GM21786 (cell line): ENCODE data around the gene UBE2D2.
"Not testable (repeated sequence)": the region's sequence is repeated elsewhere in the genome, so short reads cannot be mapped to it uniquely, and the experiment has no call there.

Source experiments
- ATAC-seq: cut with Tn5 transposase; IDR thresholded peaks from one replicate; pipeline ENCODE4 v1.9.1; 2021; ENCODE audit not compliant: unreplicated experiment

The UBE2D2 gene

GRCh38 chr5:139560752-139561654 lies at the start of gene UBE2D2:
Gene UBE2D2 (plus strand): TSS chr5:139561339. CDS start chr5:139561792, 453 bp downstream.
- peak; percentile 75 for ATAC-seq

GRCh38 chr5:139512786-139513390 lies 48.3 kb upstream of the UBE2D2 start:
- ATAC-seq = no peak

- peak; percentile 54 for ATAC-seq
Observed at GRCh38 chr5:139513434-139513833, 47.7 kb upstream of the UBE2D2 start.

GRCh38 chr5:139513852-139514485 lies 47.2 kb upstream of the UBE2D2 start:
- peak; percentile 9 for ATAC-seq

GRCh38 chr5:139514486-139514856 lies 46.7 kb upstream of the UBE2D2 start:
- no peak for ATAC-seq

DNA sequence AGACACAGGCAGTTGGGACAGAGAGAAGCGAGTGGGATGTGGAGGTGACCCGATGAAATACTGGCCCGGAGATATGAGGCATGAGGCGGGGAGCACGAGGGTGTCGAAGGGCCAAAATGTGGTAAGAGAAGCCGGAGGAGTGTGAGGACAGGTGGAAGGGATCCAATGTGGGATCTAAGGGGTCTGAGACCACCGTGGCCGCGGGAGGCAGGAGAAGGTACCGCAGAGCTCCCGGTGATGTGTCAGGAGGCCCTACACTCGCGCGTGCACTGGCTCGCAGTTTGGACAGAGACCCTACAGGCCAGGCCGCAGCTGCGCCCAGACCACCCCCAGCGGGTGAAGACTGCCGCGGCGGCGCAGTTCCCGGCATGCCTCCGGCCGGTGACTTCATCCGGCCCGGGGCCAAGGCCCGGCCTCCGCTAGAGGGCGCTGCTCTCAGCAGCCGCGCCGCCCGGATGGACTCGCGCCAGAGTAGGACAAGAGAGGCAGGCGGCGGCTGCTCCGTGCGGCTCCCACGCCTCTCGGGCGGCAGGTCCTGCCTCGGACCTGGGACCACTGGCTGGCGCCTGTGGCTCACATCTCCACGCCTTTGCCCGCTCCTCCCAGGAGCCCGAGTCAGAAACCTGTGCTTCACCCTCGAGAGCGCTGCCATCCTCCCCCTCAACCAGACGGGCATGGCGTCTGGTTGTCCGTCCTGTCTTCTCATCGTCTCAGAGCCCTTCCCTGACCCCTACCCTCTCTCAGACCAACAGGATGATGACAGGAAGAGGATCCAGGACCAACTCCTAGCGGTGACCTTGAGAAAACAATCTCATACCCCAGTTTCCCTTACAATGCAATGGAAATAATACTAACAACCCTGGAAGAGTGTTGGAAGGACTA lies 43.2 kb upstream of the UBE2D2 start:
- ATAC-seq = peak; percentile 84

DNA sequence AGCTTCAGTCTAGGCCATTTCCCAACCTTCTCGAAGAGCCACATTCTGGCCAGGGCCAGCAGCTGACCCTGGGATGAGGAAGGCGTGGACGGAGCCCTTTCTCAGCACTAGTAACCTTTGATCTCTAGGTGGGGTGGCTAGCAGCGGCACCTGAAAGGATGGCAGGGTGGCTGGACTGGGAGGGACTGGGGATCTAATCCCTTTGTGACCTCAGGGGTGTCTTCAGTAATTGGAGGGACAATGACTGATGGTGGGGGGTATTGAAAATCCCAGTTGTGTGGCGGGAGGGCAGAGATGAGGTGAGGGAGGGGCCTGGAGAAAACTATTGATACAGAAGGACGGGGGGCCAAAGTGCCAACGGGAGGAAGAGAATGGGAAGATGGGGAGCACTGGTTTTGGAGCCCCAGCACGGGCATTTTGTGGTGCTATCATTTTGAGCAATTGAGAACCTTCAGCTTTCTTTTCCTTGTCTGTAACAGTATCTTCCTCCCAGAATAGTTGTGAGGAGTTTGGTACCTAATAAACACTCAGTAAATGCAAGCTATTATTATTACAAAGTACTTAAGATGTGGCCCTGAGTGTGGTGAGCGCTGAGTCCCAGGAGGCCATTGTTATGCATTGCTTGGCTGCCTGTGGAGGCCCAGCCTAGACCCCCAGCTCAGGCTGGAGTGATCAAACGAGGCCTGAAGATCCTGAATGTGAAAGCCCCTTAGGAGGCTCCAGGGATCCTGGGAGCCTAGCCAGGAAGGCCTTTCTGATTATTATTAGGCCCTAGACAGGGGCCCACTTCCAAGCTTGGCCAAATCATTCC lies 37.3 kb upstream of the UBE2D2 start:
- ATAC-seq = no peak

DNA sequence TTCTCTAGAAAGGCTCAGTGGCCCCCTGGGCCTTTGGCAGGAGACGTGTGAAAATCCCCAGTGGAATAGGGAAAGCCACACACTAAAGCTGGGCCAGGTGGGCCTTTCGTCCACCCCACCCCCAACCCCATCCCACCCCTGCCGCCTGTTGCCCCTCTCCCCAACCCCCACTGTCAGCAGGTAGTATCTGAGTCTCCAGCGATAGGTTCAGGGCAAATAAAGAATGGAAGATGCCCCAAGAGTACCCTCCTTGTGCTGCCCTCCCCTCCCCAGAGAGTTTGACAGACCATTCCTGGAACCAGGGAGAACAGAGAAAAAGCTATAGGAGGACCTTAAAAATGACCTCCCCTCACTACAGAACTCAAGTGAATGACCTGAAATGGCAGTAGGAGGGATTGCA lies 36.7 kb upstream of the UBE2D2 start:
- ATAC-seq = no peak

GRCh38 chr5:139524940-139525585 lies 36.1 kb upstream of the UBE2D2 start:
- ATAC-seq = no peak

DNA sequence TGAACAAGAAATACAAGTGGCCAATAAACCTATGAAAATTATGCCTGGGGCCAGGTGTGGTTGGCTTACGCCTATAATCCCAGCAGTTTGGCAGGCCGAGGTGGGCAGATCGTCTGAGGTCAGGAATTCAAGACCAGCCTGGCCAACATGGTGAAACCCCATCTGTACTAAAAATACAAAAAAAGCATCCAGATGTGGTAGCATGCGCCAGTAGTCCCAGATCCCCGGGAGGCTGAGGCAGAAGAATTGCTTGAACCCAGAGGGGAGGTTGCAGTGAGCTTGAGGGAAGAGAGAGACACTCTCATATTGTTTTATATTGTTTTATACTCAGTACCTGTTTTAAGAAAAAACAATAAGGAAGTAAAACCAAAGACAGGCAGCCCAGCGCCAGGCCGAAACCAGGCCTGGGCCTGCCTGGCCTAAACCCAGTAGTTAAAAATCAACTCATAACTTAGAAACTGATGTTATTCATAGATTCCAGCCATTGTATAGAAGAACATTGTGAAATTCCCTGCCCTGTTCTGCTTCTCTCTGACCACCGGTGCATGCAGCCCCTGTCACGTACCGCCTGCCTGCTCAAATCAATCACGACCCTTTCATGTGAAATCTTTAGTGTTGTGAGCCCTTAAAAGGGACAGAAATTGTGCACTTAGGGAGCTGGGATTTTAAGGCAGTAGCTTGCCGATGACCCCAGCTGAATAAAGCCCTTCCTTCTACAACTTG lies 35.4 kb upstream of the UBE2D2 start:
- ATAC-seq = not testable (repeated sequence)

DNA sequence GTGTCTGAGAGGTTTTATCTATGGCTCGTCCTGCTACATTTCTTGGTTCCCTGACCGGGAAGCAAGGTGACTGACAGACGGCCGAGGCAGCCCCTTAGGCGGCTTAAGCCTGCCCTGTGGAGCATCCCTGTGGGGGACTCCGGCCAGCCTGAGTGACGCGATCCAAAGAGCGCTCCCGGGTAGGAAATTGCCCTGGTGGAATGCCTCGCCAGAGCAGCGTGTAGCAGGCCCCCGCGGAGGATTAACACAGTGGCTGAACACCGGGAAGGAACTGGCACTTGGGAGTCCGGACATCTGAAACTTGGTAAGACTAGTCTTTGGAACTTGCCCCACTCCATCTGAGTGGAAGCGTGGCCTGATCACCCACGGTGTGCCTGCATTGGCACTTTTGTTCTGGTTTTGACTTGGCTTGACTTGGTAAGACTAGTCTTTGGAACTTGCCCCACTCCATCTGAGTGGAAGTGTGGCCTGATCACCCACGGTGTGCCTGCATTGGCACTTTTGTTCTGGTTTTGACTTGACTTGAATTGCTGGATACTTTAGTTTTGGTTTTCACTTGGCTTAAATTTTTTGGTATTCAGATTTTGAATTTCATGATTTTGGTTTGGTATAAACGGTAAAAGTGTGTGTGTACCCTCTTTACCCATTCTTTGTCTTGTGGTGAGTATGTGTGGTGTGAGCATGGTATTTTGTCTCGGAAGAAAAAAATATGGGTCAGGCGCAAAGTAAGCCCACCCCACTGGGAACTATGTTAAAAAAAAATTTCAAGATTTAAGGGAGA lies 34.6 kb upstream of the UBE2D2 start:
- ATAC-seq = not testable (repeated sequence)

DNA sequence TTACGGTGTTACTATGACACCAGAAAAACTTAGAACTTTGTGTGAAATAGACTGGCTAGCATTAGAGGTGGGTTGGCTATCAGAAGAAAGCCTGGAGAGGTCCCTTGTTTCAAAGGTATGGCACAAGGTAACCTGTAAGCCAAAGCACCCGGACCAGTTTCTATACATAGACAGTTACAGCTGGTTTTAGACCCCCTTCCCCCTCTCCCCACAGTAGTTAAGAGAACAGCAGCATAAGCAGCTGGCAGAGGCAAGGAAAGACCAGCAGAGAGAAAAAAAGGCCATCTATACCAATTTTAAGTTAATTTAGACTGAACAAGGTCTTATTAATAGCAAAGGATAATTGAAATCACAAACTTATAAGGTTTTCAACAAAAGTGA lies 34.1 kb upstream of the UBE2D2 start:
- ATAC-seq = not testable (repeated sequence)

DNA sequence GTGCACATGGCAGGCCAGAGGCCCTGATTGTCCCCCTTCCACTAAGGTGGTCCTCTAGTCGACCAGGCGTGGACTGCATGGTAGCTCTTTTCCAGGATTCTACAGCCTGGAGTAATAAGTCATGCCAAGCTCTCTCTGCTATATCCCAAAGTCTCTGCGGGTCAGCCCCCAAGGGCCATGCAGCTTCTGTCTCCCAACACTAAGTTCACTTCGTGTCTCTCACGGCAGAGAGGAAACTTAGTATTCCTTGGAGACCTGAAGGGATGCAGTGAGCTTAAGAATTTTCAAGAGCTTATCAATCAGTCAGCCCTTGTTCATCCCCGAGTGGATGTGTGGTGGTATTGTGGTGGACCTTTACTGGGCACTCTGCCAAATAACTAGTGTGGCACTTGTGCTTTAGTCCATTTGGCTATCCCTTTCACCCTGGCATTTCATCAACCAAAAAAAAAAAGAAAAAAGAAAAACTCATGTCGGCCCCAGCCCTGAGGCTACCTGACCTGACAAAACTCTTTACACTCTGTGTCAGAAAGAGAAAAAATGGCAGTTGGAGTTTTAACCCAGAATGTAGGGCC lies 33.2 kb upstream of the UBE2D2 start:
- ATAC-seq = not testable (repeated sequence)

DNA sequence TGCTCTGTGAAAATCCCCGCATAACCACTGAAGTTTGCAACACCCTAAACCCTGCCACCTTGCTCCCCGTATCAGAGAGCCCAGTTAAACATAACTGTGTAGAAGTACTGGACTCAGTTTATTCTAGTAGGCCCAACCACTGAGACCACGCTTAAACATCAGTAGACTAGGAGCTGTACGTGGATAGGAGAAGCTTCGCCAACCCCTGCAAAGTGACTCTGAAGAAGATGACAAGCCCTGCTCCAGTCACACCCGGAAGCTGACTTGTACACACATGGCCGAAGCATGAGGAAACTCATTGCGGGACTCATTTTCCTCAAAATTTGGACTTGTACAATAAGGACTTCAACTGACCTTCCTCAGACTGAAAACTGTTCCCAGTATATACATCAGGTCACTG lies 32.4 kb upstream of the UBE2D2 start:
- ATAC-seq = not testable (repeated sequence)

DNA sequence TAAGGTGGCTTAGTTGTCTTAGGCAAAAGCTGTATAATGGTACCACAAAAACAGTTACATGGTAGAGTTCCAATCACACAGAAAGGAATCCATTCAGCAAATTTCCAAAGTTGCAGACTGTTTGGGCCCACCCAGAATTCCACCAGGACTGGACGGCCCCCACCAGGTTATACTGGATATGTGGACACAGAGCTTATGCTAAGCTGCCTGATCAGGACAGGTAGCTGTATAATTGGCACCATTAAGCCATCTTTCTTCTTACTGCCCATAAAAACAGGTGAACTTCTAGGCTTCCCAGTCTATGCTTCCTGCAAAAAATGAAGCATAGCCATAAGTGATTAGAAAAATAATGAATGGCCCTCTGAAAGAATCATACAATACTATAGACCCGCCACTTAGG lies 31.1 kb upstream of the UBE2D2 start:
- ATAC-seq = not testable (repeated sequence)

DNA sequence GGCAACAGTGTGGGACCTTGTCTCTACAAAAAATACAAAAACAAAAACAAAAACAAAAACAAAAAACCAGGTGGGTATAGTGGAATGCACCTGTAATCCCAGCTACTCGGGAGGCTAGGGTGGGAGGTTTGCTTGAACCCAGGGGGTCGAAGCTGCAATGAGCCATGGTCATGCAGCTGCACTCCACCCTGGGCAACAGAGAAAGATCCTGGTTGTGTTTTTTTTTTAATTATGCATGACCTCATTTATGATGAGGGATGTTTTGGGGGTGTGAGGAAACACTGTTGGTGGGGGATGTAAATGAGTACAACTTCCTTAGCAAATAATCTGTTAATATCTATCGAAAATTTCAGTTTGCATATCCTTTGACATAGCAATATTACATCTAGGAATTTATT lies 29.4 kb upstream of the UBE2D2 start:
- ATAC-seq = no peak

- ATAC-seq = peak; percentile 89
Observed at GRCh38 chr5:139543423-139543991, 17.6 kb upstream of the UBE2D2 start.
